Left lung (tissue), 10 donors: ENCODE data around the gene INTS1. TPM values are rescaled to one million over a fixed set of nuclear protein-coding genes. Genes with fewer than 3 reads are reported as not detected.

ENCODE experiments used
- ATAC-seq: fragments of 200-7000 bp; cut with Tn5 transposase; one replicate; pipeline ENCODE4 v1.9.1; 2020; ENCODE audit warnings: moderate library complexity
- DNase-seq, 4 donors: peaks; one replicate each; pipeline ENCODE4 v3.0.0-alpha.2; 2013 to 2020
- H3K27ac ChIP-seq, 2 donors: fragments of 200-600 bp; sonication (generic) in 1 of 2; one replicate each; pipeline versions ENCODE4 v1.5.0 to v1.8.0; 2020 to 2021
- H3K27me3 ChIP-seq, 2 donors: fragments of 200-600 bp; sonication (generic) in 1 of 2; one replicate each; pipeline versions ENCODE4 v1.5.0 to v1.8.0; 2020 to 2021
- H3K36me3 ChIP-seq, 2 donors: fragments of 200-600 bp; sonication (generic) in 1 of 2; one replicate each; pipeline versions ENCODE4 v1.5.0 to v1.8.0; 2020 to 2021
- H3K4me1 ChIP-seq, 2 donors: fragments of 200-600 bp; one replicate each; pipeline ENCODE4 v1.8.0; 2021
- H3K4me3 ChIP-seq, 2 donors: fragments of 200-600 bp; sonication (generic) in 1 of 2; one replicate each; pipeline versions ENCODE4 v1.5.0 to v1.8.0; 2020 to 2021; ENCODE audit warnings: mild to moderate bottlenecking in 1 of 2
- H3K9me3 ChIP-seq, 2 donors: fragments of 200-600 bp; sonication (generic) in 1 of 2; one replicate each; pipeline versions ENCODE4 v1.5.0 to v1.8.0; 2020 to 2021
- intact Hi-C, 2 donors: fragments of 100-400 bp; cut with DNase I; formaldehyde crosslinking; loops; one replicate each; pipeline versions ENCODE4 v1.11.2 to v1.14.2; 2022
- polyA plus RNA-seq, 6 donors: library from polyadenylated mRNA; unstranded; fragments of 120-200 nt; gene quantifications; one replicate each; pipeline ENCODE4 v1.2.1, GENCODE V29; 2013; ENCODE audit not compliant: insufficient read length in 6 of 6
- total RNA-seq, 2 donors: library from RNA; stranded (reverse); fragmentation: NEBNext Ultra II Directional; extraction: Animal tissue kit (Norgen Biotek cat#: 25700); gene quantifications; one replicate each; pipeline ENCODE4 v1.2.1, GENCODE V29; 2021
- TF ChIP-seq, protein P1 (sequence below), 2 donors: fragments of 200-600 bp; sonication (generic) in 1 of 2; IDR thresholded peaks; one replicate each; pipeline versions ENCODE4 v1.5.0 to v1.8.0; 2021; ENCODE audit warnings: antibody characterized with exemption in 2 of 2
- donor health status: DM: no; HTN: yes; CAD: no.
- donor health status: DM: no; HTN: no; CAD: no.

INTS1 gene
- total and polyA plus RNA-seq, 8 donors, result 51.3 to 80.9 (median 61.6) TPM

DNA sequence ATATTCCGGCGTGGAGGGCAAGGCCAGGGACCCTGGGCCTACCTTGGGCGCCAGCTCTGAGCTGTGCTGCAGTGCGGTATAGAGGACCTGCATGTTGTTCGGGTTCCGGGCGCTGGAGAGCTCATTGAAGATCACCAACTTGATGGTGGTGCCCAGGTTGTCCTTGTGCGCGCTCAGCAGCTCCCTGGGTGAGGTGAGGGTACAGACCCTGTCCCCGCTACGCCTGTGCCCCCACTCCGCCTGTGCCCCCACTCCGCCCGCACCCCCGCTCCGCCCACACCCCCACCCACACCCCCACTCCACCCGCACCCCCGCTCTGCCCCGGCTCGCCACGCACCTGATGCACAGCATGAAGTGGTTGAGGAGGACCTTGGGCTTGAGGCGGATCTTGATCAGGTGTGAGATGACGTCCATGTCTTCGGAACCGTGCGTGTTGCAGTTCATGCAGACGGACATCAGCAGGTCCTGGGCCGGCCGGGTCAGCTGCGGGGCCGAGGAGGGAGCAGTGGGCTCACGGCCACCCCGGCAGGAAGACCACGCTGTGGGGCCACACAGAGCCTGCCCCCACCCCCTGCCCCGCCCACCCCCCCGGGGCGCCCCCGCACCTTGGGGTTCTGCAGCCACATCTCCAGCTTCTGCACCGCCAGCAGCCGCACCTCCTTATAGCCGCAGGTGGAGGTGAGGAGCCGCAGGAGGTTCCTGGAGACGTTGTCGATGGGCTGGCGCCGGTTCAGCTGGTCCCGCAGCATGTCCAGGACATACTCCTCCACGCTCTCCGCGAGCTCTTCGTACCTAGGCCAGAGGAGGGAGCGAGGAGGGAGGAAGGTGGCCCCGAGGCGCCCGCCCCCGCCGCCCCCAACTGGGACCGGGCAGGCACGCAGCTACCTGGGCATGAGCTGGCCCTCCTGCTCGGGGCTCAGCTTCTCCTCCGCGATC, 5.6 kb downstream of the INTS1 start:
- peaks cover 8 to 18% of the 10 kb centered on the region in 2 donors for H3K4me1 ChIP-seq
- H3K4me3 ChIP-seq, result no peak overlapping the region
- DNase-seq (no peak), ATAC-seq (no peak)
- no peaks in the 10 kb centered on the region for H3K27me3 ChIP-seq
- peaks cover 0 to 94% of the 10 kb centered on the region in 2 donors for H3K36me3 ChIP-seq
- TF ChIP-seq, protein P1, sequence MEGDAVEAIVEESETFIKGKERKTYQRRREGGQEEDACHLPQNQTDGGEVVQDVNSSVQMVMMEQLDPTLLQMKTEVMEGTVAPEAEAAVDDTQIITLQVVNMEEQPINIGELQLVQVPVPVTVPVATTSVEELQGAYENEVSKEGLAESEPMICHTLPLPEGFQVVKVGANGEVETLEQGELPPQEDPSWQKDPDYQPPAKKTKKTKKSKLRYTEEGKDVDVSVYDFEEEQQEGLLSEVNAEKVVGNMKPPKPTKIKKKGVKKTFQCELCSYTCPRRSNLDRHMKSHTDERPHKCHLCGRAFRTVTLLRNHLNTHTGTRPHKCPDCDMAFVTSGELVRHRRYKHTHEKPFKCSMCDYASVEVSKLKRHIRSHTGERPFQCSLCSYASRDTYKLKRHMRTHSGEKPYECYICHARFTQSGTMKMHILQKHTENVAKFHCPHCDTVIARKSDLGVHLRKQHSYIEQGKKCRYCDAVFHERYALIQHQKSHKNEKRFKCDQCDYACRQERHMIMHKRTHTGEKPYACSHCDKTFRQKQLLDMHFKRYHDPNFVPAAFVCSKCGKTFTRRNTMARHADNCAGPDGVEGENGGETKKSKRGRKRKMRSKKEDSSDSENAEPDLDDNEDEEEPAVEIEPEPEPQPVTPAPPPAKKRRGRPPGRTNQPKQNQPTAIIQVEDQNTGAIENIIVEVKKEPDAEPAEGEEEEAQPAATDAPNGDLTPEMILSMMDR (IDR thresholded peaks at IDR 0.05), result no peak
- no peaks in the 10 kb centered on the region for H3K9me3 ChIP-seq
- no peak overlapping the region for H3K27ac ChIP-seq
- intact Hi-C loops, result no loop called here

DNA sequence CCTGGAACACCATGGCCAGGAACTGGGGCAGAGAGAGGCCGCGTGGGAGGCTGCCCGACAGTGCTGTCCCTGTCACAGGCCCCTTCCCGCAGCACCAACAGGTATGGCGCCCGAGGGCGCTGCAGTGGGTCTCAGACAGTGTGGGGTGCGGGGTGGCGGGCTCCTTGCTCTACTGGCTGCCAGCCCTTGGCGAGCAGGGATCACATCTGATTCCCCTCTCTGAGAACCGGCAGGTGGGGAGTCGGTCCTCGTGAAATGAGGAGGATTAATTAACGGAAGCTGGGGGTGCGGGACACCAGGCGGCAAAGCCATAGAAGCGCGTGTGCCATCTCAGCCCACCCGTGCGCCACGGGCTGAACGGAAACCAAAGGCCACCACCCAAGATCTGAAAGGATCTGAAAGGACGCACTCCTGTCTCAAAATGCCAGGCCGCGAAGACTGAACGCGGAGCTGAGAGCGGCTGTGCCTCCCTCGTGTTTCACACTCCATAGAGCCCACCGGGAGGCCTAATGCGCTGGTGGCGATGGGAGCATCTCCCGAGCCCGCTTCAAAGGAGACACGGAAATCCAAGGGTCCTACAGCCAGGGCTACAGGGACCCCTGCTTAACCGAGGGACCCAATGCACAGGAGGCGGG, 6.8 kb downstream of the INTS1 start:
- no peak overlapping the region for H3K27ac ChIP-seq
- no peaks in the 10 kb centered on the region for H3K27me3 ChIP-seq
- DNase-seq (no peak), ATAC-seq (no peak)
- intact Hi-C loops, result no loop called here
- H3K4me3 ChIP-seq, result no peak overlapping the region
- peaks cover 0 to 6% of the 10 kb centered on the region in 2 donors for H3K4me1 ChIP-seq
- H3K36me3 ChIP-seq, result peaks cover 0 to 100% of the 10 kb centered on the region in 2 donors
- TF ChIP-seq, protein P1 (IDR thresholded peaks at IDR 0.05), result no peak
- H3K9me3 ChIP-seq, result no peaks in the 10 kb centered on the region

DNA sequence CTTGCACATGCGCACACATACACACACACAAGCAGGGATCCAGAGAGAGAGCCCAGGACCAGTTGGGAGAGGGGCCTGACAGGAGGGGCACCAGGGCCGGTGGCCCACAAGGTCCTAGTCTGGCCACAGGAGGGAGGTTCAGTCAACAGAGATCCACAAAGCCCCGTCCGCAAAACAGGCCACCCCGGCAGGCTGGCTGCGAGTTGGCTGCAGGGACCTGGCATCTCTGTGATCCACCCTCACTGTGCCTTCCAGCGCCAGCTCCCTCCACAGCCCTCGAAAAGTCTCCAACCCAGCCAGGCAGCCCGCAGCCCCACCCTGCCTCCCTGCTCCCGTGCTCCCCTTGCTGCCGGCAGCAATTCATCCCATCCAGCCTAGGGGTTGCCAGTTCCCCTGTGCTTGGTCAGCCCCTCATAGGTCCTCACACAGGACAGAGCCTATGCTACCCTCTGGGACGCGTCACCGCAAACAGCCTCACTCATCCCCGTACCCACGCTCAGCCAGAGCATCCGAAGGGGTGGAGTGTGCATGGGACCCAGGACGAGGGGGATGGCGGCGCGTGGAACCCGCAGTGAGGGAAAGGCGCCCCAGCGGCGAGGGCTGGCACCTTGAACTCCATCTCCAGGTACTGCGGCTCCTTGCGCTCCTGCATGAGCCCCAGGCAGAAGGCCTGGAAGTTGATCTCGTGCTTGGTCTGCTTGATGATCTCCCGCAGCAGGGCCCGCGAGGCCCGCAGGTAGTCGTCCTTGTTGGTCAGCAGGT, 7.5 kb downstream of the INTS1 start:
- ATAC-seq (no peak), DNase-seq (no peak)
- no peaks in the 10 kb centered on the region for H3K4me1 ChIP-seq
- no peaks in the 10 kb centered on the region for H3K9me3 ChIP-seq
- TF ChIP-seq, protein P1 (IDR thresholded peaks at IDR 0.05), result no peak
- no peak overlapping the region for H3K4me3 ChIP-seq
- H3K36me3 ChIP-seq, result peaks cover 0 to 100% of the 10 kb centered on the region in 2 donors
- no peak overlapping the region for H3K27ac ChIP-seq
- no peaks in the 10 kb centered on the region for H3K27me3 ChIP-seq
- intact Hi-C loops, result no loop called here

DNA sequence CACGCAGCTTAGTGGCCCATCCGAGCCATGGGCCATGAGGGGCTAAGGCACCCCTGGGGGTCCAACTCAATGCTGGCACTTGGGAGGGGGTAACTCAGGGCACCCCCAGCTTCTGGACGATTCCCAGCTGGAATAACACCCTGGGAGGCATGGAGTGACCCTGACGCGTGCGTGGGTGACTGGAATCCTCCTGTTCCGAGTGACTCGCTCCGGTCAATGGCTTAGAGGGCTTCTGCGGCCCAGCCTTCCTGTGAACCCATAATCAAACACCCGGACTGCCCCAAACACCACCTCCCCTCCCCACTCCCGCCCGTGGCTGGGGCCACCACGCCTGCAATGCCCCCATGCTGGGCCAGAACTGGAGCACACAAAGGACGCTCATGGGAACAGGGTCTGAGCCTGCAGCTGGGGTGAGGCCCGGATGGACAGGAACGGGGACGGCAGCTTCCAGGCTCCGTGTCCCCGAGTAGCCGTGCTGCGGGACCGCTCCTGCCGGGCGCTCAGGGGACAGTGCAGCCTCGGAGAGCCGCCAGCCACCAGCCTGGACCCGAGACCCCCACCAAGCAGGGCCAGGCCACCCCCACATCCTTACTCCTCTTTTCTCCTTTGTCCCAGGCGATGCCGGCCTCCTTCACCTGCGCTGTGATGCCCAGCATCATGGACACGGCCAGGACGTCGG, 8.5 kb downstream of the INTS1 start:
- Histone ChIP-seq H3K27ac (no peak overlapping the region), H3K9me3 (no peaks in the 10 kb centered on the region), H3K4me1 (no peaks in the 10 kb centered on the region), H3K27me3 (no peaks in the 10 kb centered on the region), H3K4me3 (no peak overlapping the region), H3K36me3 (peaks cover 0 to 100% of the 10 kb centered on the region in 2 donors)
- no peak for DNase-seq
- ATAC-seq, result no peak
- intact Hi-C loops, result no loop called here
- TF ChIP-seq, protein P1 (IDR thresholded peaks at IDR 0.05), result no peak
